Vagina (tissue), 2 donors: ENCODE results near the gene RNF223.

Experiments
- POLR2A ChIP-seq, 2 donors: fragments of 450-650 bp; IDR thresholded peaks; one replicate each; pipeline ENCODE4 v1.6.1; 2017; ENCODE audit warnings: antibody characterized with exemption in 2 of 2, mild to moderate bottlenecking in 2 of 2, moderate library complexity in 2 of 2
- POLR2AphosphoS5 ChIP-seq, 2 donors: sonication (generic); formaldehyde crosslinking; IDR thresholded peaks; one replicate each; pipeline ENCODE4 v1.9.0; 2017; ENCODE audit warnings: antibody characterized with exemption in 2 of 2, mild to moderate bottlenecking in 2 of 2, low read depth in 1 of 2; ENCODE audit not compliant: insufficient read depth in 1 of 2
- TF ChIP-seq, protein P1 (sequence below), 3 experiments: fragments of 450-650 bp in 2 of 3; fragments of 200-600 bp in 1 of 3; sonication (generic) in 1 of 3; IDR thresholded peaks; one replicate each; pipeline ENCODE4 v1.5.1; 2017 to 2019; ENCODE audit warnings: antibody characterized with exemption in 3 of 3, mild to moderate bottlenecking in 2 of 3, moderate library complexity in 2 of 3

DNA sequence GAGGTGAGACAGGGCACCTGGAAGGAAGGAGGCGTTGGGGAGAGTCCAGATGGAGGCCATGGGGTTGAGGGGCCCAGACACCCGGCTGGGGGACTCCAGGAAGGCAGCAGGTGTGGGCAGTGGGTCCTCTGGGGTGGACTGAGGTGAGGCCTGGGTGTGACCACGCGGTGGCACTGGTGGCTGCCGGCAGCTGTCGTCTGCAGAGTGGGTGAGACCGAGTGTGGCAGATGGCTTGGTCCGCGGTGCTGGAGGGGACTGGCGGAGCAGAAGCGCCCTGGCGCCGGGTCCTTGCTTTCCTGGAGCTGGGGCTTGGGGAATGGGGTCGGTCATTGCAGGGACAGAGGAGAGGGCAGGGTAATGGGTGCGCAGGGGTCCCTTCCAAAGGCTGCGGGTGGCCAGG, 41.7 kb downstream of the RNF223 start:
- TF ChIP-seq, protein P1, sequence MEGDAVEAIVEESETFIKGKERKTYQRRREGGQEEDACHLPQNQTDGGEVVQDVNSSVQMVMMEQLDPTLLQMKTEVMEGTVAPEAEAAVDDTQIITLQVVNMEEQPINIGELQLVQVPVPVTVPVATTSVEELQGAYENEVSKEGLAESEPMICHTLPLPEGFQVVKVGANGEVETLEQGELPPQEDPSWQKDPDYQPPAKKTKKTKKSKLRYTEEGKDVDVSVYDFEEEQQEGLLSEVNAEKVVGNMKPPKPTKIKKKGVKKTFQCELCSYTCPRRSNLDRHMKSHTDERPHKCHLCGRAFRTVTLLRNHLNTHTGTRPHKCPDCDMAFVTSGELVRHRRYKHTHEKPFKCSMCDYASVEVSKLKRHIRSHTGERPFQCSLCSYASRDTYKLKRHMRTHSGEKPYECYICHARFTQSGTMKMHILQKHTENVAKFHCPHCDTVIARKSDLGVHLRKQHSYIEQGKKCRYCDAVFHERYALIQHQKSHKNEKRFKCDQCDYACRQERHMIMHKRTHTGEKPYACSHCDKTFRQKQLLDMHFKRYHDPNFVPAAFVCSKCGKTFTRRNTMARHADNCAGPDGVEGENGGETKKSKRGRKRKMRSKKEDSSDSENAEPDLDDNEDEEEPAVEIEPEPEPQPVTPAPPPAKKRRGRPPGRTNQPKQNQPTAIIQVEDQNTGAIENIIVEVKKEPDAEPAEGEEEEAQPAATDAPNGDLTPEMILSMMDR (IDR thresholded peaks at IDR 0.05): no peak
- TF ChIP-seq POLR2A (IDR thresholded peaks at IDR 0.05) (no peak), POLR2AphosphoS5 (IDR thresholded peaks at IDR 0.05; ENCODE audit: insufficient read depth in 1 of 2, low read depth in 1 of 2) (no peak)
